K562 (cell line): ENCODE results near the gene INCA1. TPM values are rescaled to one million over a fixed set of nuclear protein-coding genes. Genes with fewer than 3 reads are reported as not detected.
A peak's percentile ranks its signal among the peaks of the same experiment; 100 is the strongest.

Experiments
- CBX5 ChIP-seq: IDR thresholded peaks from 2 replicates; pipeline ENCODE4 v1.6.1; 2014; ENCODE audit warnings: low read depth, borderline replicate concordance
- FIP1L1 ChIP-seq: fragments of 200-400 bp; formaldehyde crosslinking; IDR thresholded peaks from 2 replicates; pipeline ENCODE4 v1.6.1; 2018; ENCODE audit warnings: mild to moderate bottlenecking, low read depth, low read length; ENCODE audit not compliant: poor library complexity, severe bottlenecking
- FOXM1 ChIP-seq, 2 experiments: fragments of 450-650 bp in 1 of 2; sonication (generic) in 1 of 2; formaldehyde crosslinking in 1 of 2; IDR thresholded peaks; 2 replicates each; pipeline versions ENCODE4 v1.6.1 to v1.9.0; 2017 to 2022; ENCODE audit warnings: low read depth in 2 of 2, mild to moderate bottlenecking in 2 of 2, missing genetic modification reagents in 1 of 2, moderate library complexity in 1 of 2
- HOXB6 ChIP-seq: fragments of 250-450 bp; sonication (Bioruptor Pico); IDR thresholded peaks from 2 replicates; pipeline ENCODE4 v1.5.1; 2022; ENCODE audit warnings: mild to moderate bottlenecking, borderline replicate concordance
- LCOR ChIP-seq: sonication (generic); formaldehyde crosslinking; IDR thresholded peaks from 2 replicates; pipeline ENCODE4 v1.8.0; 2022; ENCODE audit warnings: mild to moderate bottlenecking, missing genetic modification reagents
- RBBP5 ChIP-seq: fragments of 200-600 bp; sonication (generic); IDR thresholded peaks from 2 replicates; pipeline ENCODE4 v1.6.1; 2012; ENCODE audit warnings: borderline replicate concordance, mild to moderate bottlenecking, low read length, control low read depth, inconsistent platforms; ENCODE audit not compliant: insufficient read depth, poor library complexity, severe bottlenecking
- RBFOX2 ChIP-seq: fragments of 200-400 bp; formaldehyde crosslinking; IDR thresholded peaks from 2 replicates; pipeline ENCODE4 v1.6.1; 2017; ENCODE audit warnings: low read depth, mild to moderate bottlenecking, low read length, moderate library complexity
- RBM34 ChIP-seq: fragments of 200-400 bp; formaldehyde crosslinking; IDR thresholded peaks from 2 replicates; pipeline ENCODE4 v1.6.1; 2018; ENCODE audit warnings: low read length, borderline replicate concordance; ENCODE audit not compliant: insufficient read depth
- SP2 ChIP-seq: IDR thresholded peaks from 2 replicates; pipeline ENCODE4 v1.6.1; 2011; ENCODE audit warnings: mild to moderate bottlenecking, low read depth, low read length, moderate library complexity; ENCODE audit not compliant: poor library complexity, severe bottlenecking; ENCODE audit errors: extremely low read depth
- TCF15 ChIP-seq: fragments of 250-450 bp; sonication (Bioruptor Pico); IDR thresholded peaks from 2 replicates; pipeline ENCODE4 v1.8.0; 2022; ENCODE audit warnings: moderate library complexity, mild to moderate bottlenecking, inconsistent platforms
- TSHZ1 ChIP-seq: fragments of 250-450 bp; sonication (Bioruptor Pico); IDR thresholded peaks from 2 replicates; pipeline ENCODE4 v1.4.0; 2020; ENCODE audit warnings: mild to moderate bottlenecking, moderate library complexity
- ZBTB34 ChIP-seq: fragments of 250-450 bp; sonication (Bioruptor Pico); IDR thresholded peaks from 2 replicates; pipeline ENCODE4 v1.8.0; 2021; ENCODE audit warnings: mild to moderate bottlenecking, moderate library complexity
- ZNF12 ChIP-seq: sonication (generic); formaldehyde crosslinking; IDR thresholded peaks from 2 replicates; pipeline ENCODE4 v1.4.0; 2020; ENCODE audit warnings: mild to moderate bottlenecking, missing genetic modification reagents
- ZNF239 ChIP-seq: fragments of 250-450 bp; sonication (Bioruptor Pico); IDR thresholded peaks from 2 replicates; pipeline ENCODE4 v1.4.0; 2020; ENCODE audit warnings: mild to moderate bottlenecking
- ZNF431 ChIP-seq: sonication (generic); formaldehyde crosslinking; IDR thresholded peaks from 2 replicates; pipeline ENCODE4 v1.8.0; 2022; ENCODE audit warnings: mild to moderate bottlenecking, missing genetic modification reagents
- polyA plus RNA-seq, 8 experiments: library from polyadenylated mRNA; depleted of rRNA in 4 of 8; stranded (reverse) in 5 of 8; unstranded in 3 of 8; fragments of >200 nt; fragmentation: Nextera tagmentation in 2 of 8; fragmentation: Illumina TruSeq in 1 of 8; extraction: Ambion mirVana in 2 of 8; extraction: Trizol in 1 of 8; gene quantifications; 2 replicates each; pipeline versions ENCODE4 v1.2.1 to v1.2.3, GENCODE V29; 2011 to 2014; ENCODE audit warnings: inconsistent platforms in 1 of 8, missing spikeins in 1 of 8
- total RNA-seq, 7 experiments: library from RNA; depleted of rRNA in 6 of 7; stranded (reverse); fragments of >200 nt in 6 of 7; fragmentation: Illumina TruSeq in 2 of 7; extraction: Trizol in 2 of 7; gene quantifications; 2 replicates each; pipeline versions ENCODE4 v1.2.1 to v1.2.3, GENCODE V29; 2011 to 2021; ENCODE audit warnings: low replicate concordance in 1 of 7
- TF ChIP-seq, protein P1 (sequence below): fragments of 250-450 bp; sonication (Bioruptor Pico); IDR thresholded peaks from 2 replicates; pipeline ENCODE4 v1.5.1; 2021; ENCODE audit warnings: mild to moderate bottlenecking
- TF ChIP-seq, protein P2 (sequence below): fragments of 450-650 bp; formaldehyde crosslinking; IDR thresholded peaks from 2 replicates; pipeline ENCODE4 v1.4.0; 2020; ENCODE audit warnings: mild to moderate bottlenecking, moderate library complexity

The INCA1 gene
- total and polyA plus RNA-seq, 9 of the 15 experiments (the other 6 are each of a cell fraction or from before 2014, with no cell fraction given) = 0.08 to 0.50 (median 0.13) TPM; not detected in 4

GRCh38 chr17:4986951-4987766 lies 10.2 kb downstream of the INCA1 start, which contains the start of gene CAMTA2 (continued):
- TF ChIP-seq SP2 (peak; percentile 57), FOXM1 (IDR thresholded peaks at IDR 0.05; ENCODE audit: low read depth) (no peak), FOXM1 (CRISPR knock-in tag; IDR thresholded peaks at IDR 0.05; ENCODE audit: low read depth) (no peak), RBFOX2 (peak; percentile 82), HOXB6 (no peak), ZNF431 (CRISPR knock-in tag) (0 out of 2 replicates have a peak, but pooled peaks have one; percentile 64), ZNF239 (no peak), FIP1L1 (peak; percentile 84), ZNF12 (no peak), RBBP5 (peak; percentile 91), TSHZ1 (CRISPR knock-in tag) (no peak), LCOR (CRISPR knock-in tag) (no peak; the same call in 1 of the 2 replicates), RBM34 (no peak), CBX5 (no peak), TCF15 (CRISPR knock-in tag) (no peak), ZBTB34 (CRISPR knock-in tag) (no peak)
- TF ChIP-seq, protein P1, sequence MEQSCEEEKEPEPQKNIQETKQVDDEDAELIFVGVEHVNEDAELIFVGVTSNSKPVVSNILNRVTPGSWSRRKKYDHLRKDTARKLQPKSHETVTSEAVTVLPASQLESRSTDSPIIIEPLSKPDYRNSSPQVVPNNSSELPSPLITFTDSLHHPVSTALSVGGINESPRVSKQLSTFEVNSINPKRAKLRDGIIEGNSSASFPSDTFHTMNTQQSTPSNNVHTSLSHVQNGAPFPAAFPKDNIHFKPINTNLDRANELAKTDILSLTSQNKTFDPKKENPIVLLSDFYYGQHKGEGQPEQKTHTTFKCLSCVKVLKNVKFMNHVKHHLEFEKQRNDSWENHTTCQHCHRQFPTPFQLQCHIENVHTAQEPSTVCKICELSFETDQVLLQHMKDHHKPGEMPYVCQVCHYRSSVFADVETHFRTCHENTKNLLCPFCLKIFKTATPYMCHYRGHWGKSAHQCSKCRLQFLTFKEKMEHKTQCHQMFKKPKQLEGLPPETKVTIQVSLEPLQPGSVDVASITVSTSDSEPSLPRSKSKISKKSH (CRISPR knock-in tag) = no peak
- TF ChIP-seq, protein P2, sequence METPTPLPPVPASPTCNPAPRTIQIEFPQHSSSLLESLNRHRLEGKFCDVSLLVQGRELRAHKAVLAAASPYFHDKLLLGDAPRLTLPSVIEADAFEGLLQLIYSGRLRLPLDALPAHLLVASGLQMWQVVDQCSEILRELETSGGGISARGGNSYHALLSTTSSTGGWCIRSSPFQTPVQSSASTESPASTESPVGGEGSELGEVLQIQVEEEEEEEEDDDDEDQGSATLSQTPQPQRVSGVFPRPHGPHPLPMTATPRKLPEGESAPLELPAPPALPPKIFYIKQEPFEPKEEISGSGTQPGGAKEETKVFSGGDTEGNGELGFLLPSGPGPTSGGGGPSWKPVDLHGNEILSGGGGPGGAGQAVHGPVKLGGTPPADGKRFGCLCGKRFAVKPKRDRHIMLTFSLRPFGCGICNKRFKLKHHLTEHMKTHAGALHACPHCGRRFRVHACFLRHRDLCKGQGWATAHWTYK = peak; percentile 19; the same call in 1 of the 2 replicates
